BE2C (cell line): Measurements from ENCODE around the gene CCDC134.

Source experiments
- DNase-seq: peaks from one replicate; pipeline ENCODE4 v3.0.0-alpha.2; 2020
- H3K27me3 ChIP-seq: fragments of 250-450 bp; sonication (Bioruptor Pico); 2 replicates; pipeline ENCODE4 v1.5.1; 2020; ENCODE audit warnings: mild to moderate bottlenecking
- H3K36me3 ChIP-seq: fragments of 250-450 bp; sonication (Bioruptor Pico); 2 replicates; pipeline ENCODE4 v1.5.1; 2020; ENCODE audit warnings: mild to moderate bottlenecking
- H3K4me1 ChIP-seq: fragments of 250-450 bp; sonication (Bioruptor Pico); 2 replicates; pipeline ENCODE4 v1.5.1; 2020
- H3K4me3 ChIP-seq: 2 replicates; pipeline ENCODE4 v1.5.1; 2011; ENCODE audit warnings: low read depth, low read length
- H3K9me3 ChIP-seq: fragments of 250-450 bp; sonication (Bioruptor Pico); 2 replicates; pipeline ENCODE4 v1.5.1; 2020
- CTCF ChIP-seq: IDR thresholded peaks from 2 replicates; pipeline ENCODE4 v1.5.1; 2012; ENCODE audit warnings: mild to moderate bottlenecking, low read depth, low read length

Gene CCDC134

GRCh38 chr22:41762980-41763779 is 37.3 kb upstream of the CCDC134 start:
- Histone ChIP-seq H3K27me3 (no peaks in the 10 kb centered on the region), H3K9me3 (no peaks in the 10 kb centered on the region), H3K4me3 (no peak overlapping the region), H3K4me1 (no peaks in the 10 kb centered on the region), H3K36me3 (no peaks in the 10 kb centered on the region)
- peak; percentile 54 for TF ChIP-seq CTCF
- peak; percentile 46 for DNase-seq

- Histone ChIP-seq H3K4me1 (no peaks in the 10 kb centered on the region), H3K27me3 (no peaks in the 10 kb centered on the region), H3K36me3 (no peaks in the 10 kb centered on the region), H3K9me3 (no peaks in the 10 kb centered on the region), H3K4me3 (no peak overlapping the region)
- no peak for DNase-seq
- TF ChIP-seq CTCF: no peak
Measured at GRCh38 chr22:41766476-41766875, 34.0 kb upstream of the CCDC134 start.

- no peak for DNase-seq
- H3K4me3 ChIP-seq: no peak overlapping the region
- TF ChIP-seq CTCF: no peak
- H3K9me3 ChIP-seq: no peaks in the 10 kb centered on the region
- no peaks in the 10 kb centered on the region for H3K36me3 ChIP-seq
- H3K27me3 ChIP-seq: no peaks in the 10 kb centered on the region
- H3K4me1 ChIP-seq: no peaks in the 10 kb centered on the region
Measured at GRCh38 chr22:41768430-41768829, 32.0 kb upstream of the CCDC134 start.

- Histone ChIP-seq H3K27me3 (no peaks in the 10 kb centered on the region), H3K9me3 (no peaks in the 10 kb centered on the region), H3K36me3 (no peaks in the 10 kb centered on the region), H3K4me1 (no peaks in the 10 kb centered on the region), H3K4me3 (no peak overlapping the region)
- TF ChIP-seq CTCF: no peak
- no peak for DNase-seq
Measured at GRCh38 chr22:41770715-41771468, 29.6 kb upstream of the CCDC134 start.

GRCh38 chr22:41772198-41772597 is 28.3 kb upstream of the CCDC134 start:
- no peak for TF ChIP-seq CTCF
- H3K4me1 ChIP-seq: no peaks in the 10 kb centered on the region
- H3K36me3 ChIP-seq: no peaks in the 10 kb centered on the region
- no peak for DNase-seq
- H3K9me3 ChIP-seq: no peaks in the 10 kb centered on the region
- no peak overlapping the region for H3K4me3 ChIP-seq
- H3K27me3 ChIP-seq: no peaks in the 10 kb centered on the region

GRCh38 chr22:41772645-41773044 is 27.8 kb upstream of the CCDC134 start:
- no peaks in the 10 kb centered on the region for H3K4me1 ChIP-seq
- H3K36me3 ChIP-seq: no peaks in the 10 kb centered on the region
- H3K27me3 ChIP-seq: no peaks in the 10 kb centered on the region
- no peak for DNase-seq
- no peak overlapping the region for H3K4me3 ChIP-seq
- H3K9me3 ChIP-seq: no peaks in the 10 kb centered on the region
- no peak for TF ChIP-seq CTCF
